ENCODE measurements around the gene SYCE3.

GRCh38 chr22:50502096-50502495, 60.6 kb downstream of the SYCE3 start:
- no peak for TF ChIP-seq POLR2A (IDR thresholded peaks at IDR 0.05; ENCODE audit: low read depth)
- no peak for TF ChIP-seq CTCF (IDR thresholded peaks at IDR 0.05)
- no peak for TF ChIP-seq POLR2AphosphoS5 (IDR thresholded peaks at IDR 0.05)
- no peak for TF ChIP-seq EP300 (IDR thresholded peaks at IDR 0.05)
